Mammary epithelial cell (primary cell): Measurements from ENCODE around the gene PADI2.

ENCODE experiments used
- CTCF ChIP-seq, 2 donors: IDR thresholded peaks in 1 of 2; conservative IDR thresholded peaks in 1 of 2; 2 replicates each; pipeline ENCODE4 v1.5.1; 2011 to 2012; ENCODE audit warnings: inconsistent platforms in 2 of 2, low read length in 2 of 2, mild to moderate bottlenecking in 2 of 2, control low read depth in 1 of 2, low read depth in 1 of 2; ENCODE audit not compliant: insufficient read depth in 1 of 2; ENCODE audit errors: extremely low read depth in 1 of 2
- EZH2 ChIP-seq: IDR thresholded peaks from 2 replicates; pipeline ENCODE4 v1.6.1; 2012; ENCODE audit warnings: low read length, inconsistent platforms, borderline replicate concordance

- TF ChIP-seq EZH2 = no peak
- TF ChIP-seq CTCF (conservative IDR thresholded peaks at IDR 0.05 in 1 of 2, IDR thresholded peaks at IDR 0.05 in 1 of 2; ENCODE audit: extremely low read depth in 1 of 2, insufficient read depth in 1 of 2, low read depth in 1 of 2, low read length in 2 of 2) = no peak
These were observed 22.7 kb downstream of the PADI2 start for GRCh38 chr1:17096584-17096983.
